ENCODE results near the gene EPHB1. TPM values are rescaled to one million over a fixed set of nuclear protein-coding genes. Genes with fewer than 3 reads are reported as not detected.

The EPHB1 gene
- total and polyA plus RNA-seq, 12 donors = 0.07 to 3.4 (median 1.6) TPM

DNA sequence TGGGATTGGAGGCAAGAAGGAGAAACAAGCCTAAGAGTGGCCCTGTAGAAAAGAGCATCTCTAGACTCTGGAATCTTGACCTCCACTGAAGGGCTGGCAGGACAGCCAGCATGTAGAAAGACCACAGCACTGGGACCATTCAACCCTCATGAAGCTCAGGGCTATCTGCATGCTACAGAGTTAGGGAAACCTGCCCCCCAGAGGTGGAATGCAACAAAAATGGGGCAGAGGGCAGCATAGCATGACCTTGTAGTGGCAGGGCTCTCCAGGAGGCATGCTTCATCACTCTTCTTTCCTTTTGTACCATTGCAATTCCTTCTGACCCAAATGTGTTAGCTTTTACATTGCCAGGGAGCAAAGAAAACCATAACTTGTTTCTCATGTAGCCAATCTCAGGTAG, 445.4 kb downstream of the EPHB1 start:
- Histone ChIP-seq H3K4me3 (no peak overlapping the region), H3K27me3 (peaks cover 0 to 17% (median 0%) of the 10 kb centered on the region in 7 donors), H3K27ac (no peak overlapping the region), H3K4me1 (no peaks in the 10 kb centered on the region), H3K9me3 (no peaks in the 10 kb centered on the region), H3K36me3 (no peaks in the 10 kb centered on the region)
- no peak for DNase-seq
- intact Hi-C loops (cut with DNase I) = loop anchor here in 6 of 10 donors (10.0 kb wide), 2 partner anchors 436 to 446 kb away; partner anchors contain the start of gene EPHB1 (in 5 of the 6)
- peak in 2 of 9 donors; percentile 9 to 18 for TF ChIP-seq CTCF (IDR thresholded peaks at IDR 0.05)
- ATAC-seq = peak in 1 of 8 donors; percentile 41

- intact Hi-C loops (cut with DNase I) = loop anchor here in 6 of 10 donors (10.0 kb wide), 2 partner anchors 437 to 447 kb away; partner anchors contain the start of gene EPHB1 (in 5 of the 6)
- peaks cover 0 to 13% (median 0%) of the 10 kb centered on the region in 7 donors for H3K27me3 ChIP-seq
- no peak for TF ChIP-seq CTCF (IDR thresholded peaks at IDR 0.05)
- no peak overlapping the region for H3K4me3 ChIP-seq
- no peaks in the 10 kb centered on the region for H3K9me3 ChIP-seq
- DNase-seq (no peak), ATAC-seq (no peak)
- 93 to 96% methylated on average over 2 of the region's 2 CpGs for WGBS, 2 donors
- no peak overlapping the region for H3K27ac ChIP-seq
- no peaks in the 10 kb centered on the region for H3K36me3 ChIP-seq
- no peaks in the 10 kb centered on the region for H3K4me1 ChIP-seq
Measured at GRCh38 chr3:135242285-135242684, 447.2 kb downstream of the EPHB1 start.

- no peak overlapping the region for H3K27ac ChIP-seq
- H3K9me3 ChIP-seq = no peaks in the 10 kb centered on the region
Measured at GRCh38 chr3:135243616-135244015, 448.6 kb downstream of the EPHB1 start.

GRCh38 chr3:135246027-135246426, 451.0 kb downstream of the EPHB1 start:
- 79 to 94% methylated on average over 1 of the region's 1 CpG for WGBS, 2 donors
- intact Hi-C loops (cut with DNase I) = loop anchor here in 6 of 10 donors (10.0 kb wide), 2 partner anchors 441 to 451 kb away; partner anchors contain the start of gene EPHB1 (in 5 of the 6)

More at GRCh38 chr3:135243616-135244015, 448.6 kb downstream of the EPHB1 start:
- no peak for TF ChIP-seq CTCF (IDR thresholded peaks at IDR 0.05)
- ATAC-seq (no peak), DNase-seq (no peak)
- H3K36me3 ChIP-seq = no peaks in the 10 kb centered on the region
- no peak overlapping the region for H3K4me3 ChIP-seq
- WGBS, 2 donors = 53 to 57% methylated on average over 3 of the region's 3 CpGs
- no peaks in the 10 kb centered on the region for H3K4me1 ChIP-seq
- peaks cover 0 to 10% (median 0%) of the 10 kb centered on the region in 7 donors for H3K27me3 ChIP-seq
- intact Hi-C loops (cut with DNase I) = loop anchor here in 6 of 10 donors (10.0 kb wide), 2 partner anchors 439 to 449 kb away; partner anchors contain the start of gene EPHB1 (in 5 of the 6)

More at GRCh38 chr3:135246027-135246426, 451.0 kb downstream of the EPHB1 start:
- ATAC-seq = no peak
- Histone ChIP-seq H3K4me1 (no peaks in the 10 kb centered on the region), H3K27me3 (peaks cover 0 to 4% (median 0%) of the 10 kb centered on the region in 7 donors), H3K27ac (no peak overlapping the region), H3K36me3 (no peaks in the 10 kb centered on the region), H3K9me3 (no peaks in the 10 kb centered on the region), H3K4me3 (no peak overlapping the region)
- no peak for DNase-seq
- TF ChIP-seq CTCF (IDR thresholded peaks at IDR 0.05) = peak in 2 of 9 donors; percentile 14 to 22

Measured in heart right ventricle (tissue), 16 donors.